DMS53 treated with DMSO at 0.1 percent for 48 hours (cell line): ENCODE data around the gene USP15.
A peak's percentile ranks its signal among the peaks of the same experiment; 100 is the strongest.

Source experiments
- DNase-seq: peaks from one replicate; lab custom pipeline; 2025; ENCODE audit not compliant: unreplicated experiment; lab: John Stamatoyannopoulos, UW

The USP15 gene

GRCh38 chr12:62259993-62260732 lies at the start of gene USP15:
Gene USP15, plus strand, starts transcription at chr12:62260404. Its CDS starts 11 bp downstream, at chr12:62260415.
- DNase-seq = peak; percentile 94

DNA sequence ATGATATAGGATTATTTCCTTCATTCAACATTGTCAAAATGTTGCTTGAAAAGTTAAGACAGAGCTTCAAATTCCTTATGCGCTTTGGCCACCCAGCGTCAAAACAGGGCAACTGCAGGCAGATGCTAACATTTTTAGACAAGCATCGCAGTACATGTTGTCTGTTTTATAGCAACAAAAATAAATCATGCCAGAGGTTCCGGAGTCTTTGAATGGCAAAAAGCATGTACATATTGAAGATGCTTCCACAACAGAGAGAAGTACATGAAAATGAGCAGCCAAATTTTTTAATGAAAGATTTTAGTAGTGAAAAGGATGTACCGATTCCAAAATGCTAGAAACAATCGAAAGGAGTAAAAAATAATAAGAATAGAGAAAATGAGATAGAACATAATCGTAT lies 49.8 kb upstream of the USP15 start:
- DNase-seq = peak; percentile 42

DNA sequence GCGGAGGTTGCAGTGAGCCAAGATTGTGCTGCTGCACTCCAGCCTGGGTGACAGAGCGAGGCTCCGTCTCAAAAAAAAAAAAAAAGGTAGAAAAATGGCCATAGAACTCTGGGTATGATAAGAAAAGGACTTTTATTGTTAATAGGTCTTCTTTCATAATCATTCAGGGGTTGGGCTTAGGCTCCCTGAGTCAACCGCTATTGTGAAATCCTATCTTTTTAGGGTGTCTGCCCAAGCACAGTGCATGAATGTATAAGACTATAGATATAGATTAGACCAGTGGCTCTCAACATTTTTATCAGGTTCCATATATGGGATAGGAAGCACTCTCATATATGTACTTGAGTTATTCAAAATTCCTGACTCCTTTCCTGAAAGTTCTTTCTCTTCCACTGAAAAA lies 48.7 kb upstream of the USP15 start:
- DNase-seq = no peak

DNA sequence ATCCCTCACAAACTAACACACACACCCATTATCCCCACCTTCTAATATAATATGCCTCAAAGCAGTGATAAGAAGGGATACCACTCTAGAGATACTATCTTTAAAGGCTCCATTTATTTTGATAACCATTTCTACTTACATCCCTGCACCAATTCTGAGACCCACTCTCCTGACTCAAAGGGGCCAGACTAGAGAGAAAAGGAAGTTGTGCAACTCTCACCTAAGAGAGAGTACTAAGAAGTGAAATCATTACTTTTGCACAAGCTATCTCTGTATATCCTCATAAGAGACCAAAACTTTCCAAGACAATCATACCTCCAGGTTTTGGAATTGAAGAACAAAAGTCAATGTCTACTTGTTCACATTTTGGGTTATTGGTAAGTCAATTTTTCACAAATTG lies 45.4 kb upstream of the USP15 start:
- DNase-seq = no peak

GRCh38 chr12:62215506-62215905 lies 44.7 kb upstream of the USP15 start:
- peak; percentile 41 for DNase-seq

- DNase-seq = no peak
Measured at GRCh38 chr12:62217466-62218194, 42.6 kb upstream of the USP15 start.

DNA sequence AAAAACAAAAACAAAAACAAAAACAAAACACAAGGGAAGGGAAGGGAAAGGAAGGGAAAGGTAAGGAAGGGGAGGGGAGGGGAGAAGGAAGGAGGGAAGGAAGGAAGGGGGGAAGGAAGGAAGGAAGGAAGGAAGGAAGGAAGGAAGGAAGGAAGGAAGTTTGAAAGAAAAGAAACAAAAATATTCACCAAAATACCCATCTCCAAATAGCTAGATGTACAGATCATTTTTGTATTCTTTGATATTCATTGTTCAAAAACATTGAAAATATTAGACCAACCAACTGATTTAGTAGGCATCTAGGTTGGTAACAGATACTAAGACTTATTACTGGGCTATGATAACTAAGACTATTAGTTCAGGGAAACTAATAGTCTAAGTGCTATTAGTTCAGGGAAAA lies 39.1 kb upstream of the USP15 start:
- DNase-seq = no peak

DNA sequence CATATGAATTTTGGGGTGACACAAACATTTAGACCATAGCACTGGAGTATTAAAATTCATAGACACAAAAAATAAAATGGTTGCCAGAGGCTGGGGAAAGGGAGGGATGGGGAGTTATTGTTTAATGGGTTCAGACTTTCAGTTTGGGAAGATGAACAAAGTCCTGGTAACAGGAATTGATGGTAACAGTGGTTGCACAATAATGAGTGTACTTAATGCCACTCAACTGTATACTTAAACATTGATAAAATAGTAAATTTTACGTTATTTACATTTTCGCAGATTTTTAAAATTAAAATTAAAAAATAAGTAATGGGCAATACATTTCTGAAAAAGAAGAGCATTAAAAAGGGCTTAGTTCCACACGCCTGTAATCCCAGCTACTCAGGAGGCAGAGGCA lies 35.6 kb upstream of the USP15 start:
- no peak for DNase-seq

DNA sequence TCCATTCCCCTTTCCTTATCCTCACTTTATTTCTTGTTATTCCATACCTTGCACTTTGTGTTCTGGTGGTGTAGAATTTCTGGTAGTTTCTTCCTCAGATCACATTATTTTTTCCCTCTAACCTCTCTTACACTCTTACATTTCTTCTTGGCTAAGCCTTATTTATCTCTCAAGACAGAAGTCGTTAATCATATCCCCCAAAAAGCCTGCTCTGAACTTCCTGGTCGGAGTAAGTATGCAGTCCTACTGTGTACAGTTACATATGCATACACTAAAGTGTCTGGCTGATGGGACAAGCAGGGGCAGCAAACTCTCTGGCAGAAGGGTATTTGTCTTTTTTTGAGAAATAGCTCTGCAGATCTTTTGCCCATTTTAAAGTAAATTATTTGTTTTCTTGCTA lies 33.1 kb upstream of the USP15 start:
- no peak for DNase-seq

DNA sequence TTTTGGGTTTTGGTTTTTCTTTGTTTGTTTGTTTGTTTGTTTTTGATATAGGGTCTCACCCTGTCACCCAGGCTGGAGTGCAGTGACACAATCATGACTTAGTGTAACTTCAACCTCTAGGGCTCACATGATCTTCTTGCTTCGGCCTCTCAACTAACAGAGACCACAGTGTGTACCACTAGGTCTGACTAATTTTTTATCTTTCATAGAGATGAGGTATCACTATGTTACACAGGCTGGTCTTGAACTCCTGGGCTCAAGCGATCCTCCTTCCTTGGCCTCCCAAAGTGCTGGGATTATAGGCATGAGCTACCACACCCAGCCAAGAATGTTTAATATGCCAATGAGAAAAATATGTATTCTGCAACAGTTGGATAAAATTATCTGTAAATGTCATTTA lies 29.6 kb upstream of the USP15 start:
- no peak for DNase-seq

GRCh38 chr12:62232143-62232729 lies 28.0 kb upstream of the USP15 start:
- DNase-seq = no peak

GRCh38 chr12:62233805-62234204 lies 26.4 kb upstream of the USP15 start:
- DNase-seq = no peak

DNA sequence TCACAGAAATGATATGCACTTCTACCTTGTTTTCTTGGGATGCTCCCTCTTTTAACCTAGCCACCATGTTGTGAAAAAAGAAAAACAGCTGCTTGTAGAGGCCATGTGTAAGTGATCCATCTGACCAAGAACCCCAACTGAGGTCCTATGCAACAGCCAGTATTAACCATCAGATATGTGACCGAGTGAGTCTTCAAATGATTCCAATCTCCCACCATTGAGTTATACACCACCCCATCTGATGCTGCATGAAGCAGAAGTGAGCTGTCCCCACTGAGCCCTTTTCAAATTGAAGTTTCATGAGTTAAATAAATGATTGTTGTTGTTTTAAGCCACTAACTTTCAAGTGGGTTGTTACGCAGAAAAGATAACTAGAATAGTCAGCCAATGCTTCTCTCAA lies 20.6 kb upstream of the USP15 start:
- DNase-seq = no peak

- DNase-seq = no peak
Measured at GRCh38 chr12:62247281-62248045, 12.7 kb upstream of the USP15 start.

- no peak for DNase-seq
Measured at GRCh38 chr12:62248873-62249272, 11.3 kb upstream of the USP15 start.

- no peak for DNase-seq
Measured at GRCh38 chr12:62249419-62249818, 10.8 kb upstream of the USP15 start.

DNA sequence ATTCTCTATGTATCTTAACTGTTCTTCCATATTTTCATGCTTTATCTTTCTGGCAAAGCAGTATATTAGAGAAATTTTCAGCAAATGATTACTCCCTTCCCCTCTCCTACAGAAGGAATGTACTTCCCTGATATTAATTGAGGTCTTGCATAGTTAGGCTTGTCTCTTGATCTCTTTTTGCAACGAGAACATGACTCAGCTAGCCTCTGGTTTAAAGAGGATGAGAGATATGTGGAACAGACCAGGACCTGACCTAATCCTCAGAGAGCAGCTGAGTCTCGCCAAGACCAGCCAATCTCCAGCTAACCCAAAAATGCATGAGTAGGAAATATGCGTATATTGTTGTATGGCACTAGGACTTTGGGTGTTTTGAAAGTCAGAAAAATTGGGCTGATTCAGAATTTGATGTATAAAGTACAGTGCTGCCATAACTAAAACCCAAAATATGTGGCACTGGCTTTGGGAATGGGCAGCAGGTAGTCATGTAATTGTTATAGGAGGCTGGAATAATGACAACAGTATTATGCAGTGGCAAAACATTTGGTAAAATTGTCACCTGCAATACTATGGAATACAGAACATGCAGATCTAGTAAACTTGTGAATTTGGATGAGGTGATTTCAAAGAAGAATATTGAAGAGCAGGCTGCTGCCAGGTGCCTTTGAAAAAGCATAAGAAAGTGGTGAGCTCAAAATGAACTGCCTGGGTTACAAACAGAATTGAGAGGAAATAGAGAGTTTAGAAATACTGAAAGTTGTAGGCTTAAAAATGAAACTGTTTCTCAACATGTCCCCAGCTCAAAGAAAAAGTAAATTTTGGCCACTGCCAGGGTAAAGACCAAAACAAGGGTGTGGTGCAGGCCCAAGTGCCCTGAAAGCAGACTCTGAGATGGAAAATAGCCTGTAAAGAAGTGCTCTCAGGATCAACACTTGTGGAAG lies 9.3 kb upstream of the USP15 start:
- no peak for DNase-seq

GRCh38 chr12:62251609-62251958 lies 8.6 kb upstream of the USP15 start:
- no peak for DNase-seq

DNA sequence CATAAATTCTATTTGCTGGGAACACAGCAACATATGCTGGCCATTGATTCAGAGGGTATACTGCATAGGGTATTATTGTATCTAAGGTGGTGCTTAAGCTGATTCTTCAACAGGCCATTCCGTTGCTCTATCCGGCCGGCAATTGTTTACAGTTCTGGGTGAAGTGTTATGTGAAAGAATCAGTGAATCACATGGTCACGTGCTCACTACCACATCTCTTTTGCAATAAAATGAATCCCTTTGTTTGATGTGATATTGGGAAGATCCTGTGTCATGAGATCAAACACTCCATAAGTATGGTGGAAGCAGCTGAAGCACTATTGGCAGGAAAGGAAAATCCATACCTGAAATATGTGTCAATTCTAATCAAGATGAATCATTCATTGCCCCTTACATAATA lies 7.6 kb upstream of the USP15 start:
- peak; percentile 86 for DNase-seq

DNA sequence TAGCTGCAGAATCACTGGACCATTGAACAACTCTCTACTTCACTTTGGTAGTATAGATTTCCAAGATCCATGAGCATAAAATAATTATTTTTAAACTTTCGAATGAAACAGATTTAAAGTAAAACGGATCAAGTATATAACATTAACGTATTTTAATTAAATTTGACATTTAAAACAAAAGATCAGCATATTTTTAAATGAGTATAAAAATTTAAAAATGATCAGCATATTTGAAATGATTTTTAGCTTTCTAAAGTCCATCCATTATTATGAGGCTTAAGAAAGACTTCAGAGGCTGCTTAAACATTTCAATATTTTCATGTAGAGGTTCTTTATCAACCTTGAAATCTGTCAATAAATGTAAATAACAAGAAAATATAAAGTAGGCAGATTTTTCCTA lies 5.2 kb upstream of the USP15 start:
- no peak for DNase-seq
